HepG2 (cell line): ENCODE data around the gene BIRC5. TPM values are rescaled to one million over a fixed set of nuclear protein-coding genes. Genes with fewer than 3 reads are reported as not detected.

Experiments
- ELF1 ChIP-seq: sonication (generic); formaldehyde crosslinking; IDR thresholded peaks from 2 replicates; pipeline ENCODE4 v1.4.0; 2020; ENCODE audit warnings: missing genetic modification reagents
- GMEB1 ChIP-seq: sonication (generic); formaldehyde crosslinking; IDR thresholded peaks from 2 replicates; pipeline ENCODE4 v1.5.1; 2020; ENCODE audit warnings: missing genetic modification reagents, mild to moderate bottlenecking, borderline replicate concordance
- HOXA3 ChIP-seq: sonication (generic); formaldehyde crosslinking; IDR thresholded peaks from 2 replicates; pipeline ENCODE4 v1.5.0; 2020; ENCODE audit warnings: missing genetic modification reagents
- NR1H2 ChIP-seq: sonication (generic); formaldehyde crosslinking; IDR thresholded peaks from 2 replicates; pipeline ENCODE4 v1.8.1; 2022; ENCODE audit warnings: low read depth, missing genetic modification reagents, borderline replicate concordance
- RNF2 ChIP-seq: fragments of 450-650 bp; conservative IDR thresholded peaks from 2 replicates; pipeline ENCODE4 v1.6.1; 2016; ENCODE audit warnings: low read depth
- RXRB ChIP-seq: IDR thresholded peaks from 2 replicates; pipeline ENCODE4 v1.6.1; 2016; ENCODE audit warnings: borderline replicate concordance, missing genetic modification reagents, missing compliant biosample characterization
- SP4 ChIP-seq: sonication (generic); formaldehyde crosslinking; IDR thresholded peaks from 2 replicates; pipeline ENCODE4 v1.8.1; 2023; ENCODE audit warnings: mild to moderate bottlenecking, missing genetic modification reagents
- THAP9 ChIP-seq: sonication (generic); formaldehyde crosslinking; IDR thresholded peaks from 2 replicates; pipeline ENCODE4; 2020; ENCODE audit warnings: missing genetic modification reagents, mild to moderate bottlenecking, borderline replicate concordance
- U2AF2 ChIP-seq: fragments of 200-400 bp; formaldehyde crosslinking; IDR thresholded peaks from 2 replicates; pipeline ENCODE4 v1.6.1; 2017; ENCODE audit warnings: low read depth, mild to moderate bottlenecking, low read length
- ZBTB38 ChIP-seq: sonication (generic); formaldehyde crosslinking; IDR thresholded peaks from 2 replicates; pipeline ENCODE4 v1.5.1; 2020; ENCODE audit warnings: mild to moderate bottlenecking, missing genetic modification reagents
- ZBTB7A ChIP-seq: sonication (generic); formaldehyde crosslinking; IDR thresholded peaks from 2 replicates; pipeline ENCODE4 v1.8.0; 2022; ENCODE audit warnings: mild to moderate bottlenecking, missing genetic modification reagents
- ZNF746 ChIP-seq: sonication (generic); formaldehyde crosslinking; IDR thresholded peaks from 2 replicates; pipeline ENCODE4 v1.8.0; 2022; ENCODE audit warnings: mild to moderate bottlenecking, missing genetic modification reagents
- ZNF768 ChIP-seq: sonication (generic); formaldehyde crosslinking; IDR thresholded peaks from 2 replicates; pipeline ENCODE4 v1.4.0; 2020; ENCODE audit warnings: missing genetic modification reagents
- polyA plus RNA-seq, 8 experiments: library from polyadenylated mRNA; depleted of rRNA in 3 of 8; stranded (reverse) in 7 of 8; unstranded in 1 of 8; fragments of >200 nt; fragmentation: Illumina TruSeq in 4 of 8; extraction: Trizol in 4 of 8; gene quantifications; 2 replicates each; pipeline versions ENCODE4 v1.2.1 to v1.2.3, GENCODE V29; 2011 to 2016; ENCODE audit warnings: low read depth in 4 of 8, missing spikeins in 1 of 8, mixed read lengths in 1 of 8; ENCODE audit not compliant: insufficient read depth in 1 of 8
- total RNA-seq, 5 experiments: library from RNA; depleted of rRNA; stranded (reverse); fragments of >200 nt; fragmentation: Illumina TruSeq; extraction: Trizol; gene quantifications; 2 replicates each; pipeline ENCODE4 v1.2.3, GENCODE V29; 2016; ENCODE audit warnings: low read depth in 1 of 5
- TF ChIP-seq, protein P1 (sequence below): sonication (generic); formaldehyde crosslinking; IDR thresholded peaks from 2 replicates; pipeline ENCODE4 v1.4.0; 2020; ENCODE audit warnings: missing genetic modification reagents
- TF ChIP-seq, protein P2 (sequence below): fragments of 450-650 bp; IDR thresholded peaks from 2 replicates; pipeline ENCODE4 v1.6.1; 2016
- TF ChIP-seq, protein P3 (sequence below): IDR thresholded peaks from 2 replicates; pipeline ENCODE4 v1.6.1; 2012; ENCODE audit warnings: inconsistent platforms
- TF ChIP-seq, protein P4 (sequence below): sonication (generic); formaldehyde crosslinking; IDR thresholded peaks from 2 replicates; pipeline ENCODE4 v1.9.0; 2021; ENCODE audit warnings: missing genetic modification reagents, borderline replicate concordance

The BIRC5 gene
- total and polyA plus RNA-seq, 2 of the 13 experiments (the other 11 are each of a cell fraction or from before 2014, with no cell fraction given): 30.3 to 135 TPM

DNA sequence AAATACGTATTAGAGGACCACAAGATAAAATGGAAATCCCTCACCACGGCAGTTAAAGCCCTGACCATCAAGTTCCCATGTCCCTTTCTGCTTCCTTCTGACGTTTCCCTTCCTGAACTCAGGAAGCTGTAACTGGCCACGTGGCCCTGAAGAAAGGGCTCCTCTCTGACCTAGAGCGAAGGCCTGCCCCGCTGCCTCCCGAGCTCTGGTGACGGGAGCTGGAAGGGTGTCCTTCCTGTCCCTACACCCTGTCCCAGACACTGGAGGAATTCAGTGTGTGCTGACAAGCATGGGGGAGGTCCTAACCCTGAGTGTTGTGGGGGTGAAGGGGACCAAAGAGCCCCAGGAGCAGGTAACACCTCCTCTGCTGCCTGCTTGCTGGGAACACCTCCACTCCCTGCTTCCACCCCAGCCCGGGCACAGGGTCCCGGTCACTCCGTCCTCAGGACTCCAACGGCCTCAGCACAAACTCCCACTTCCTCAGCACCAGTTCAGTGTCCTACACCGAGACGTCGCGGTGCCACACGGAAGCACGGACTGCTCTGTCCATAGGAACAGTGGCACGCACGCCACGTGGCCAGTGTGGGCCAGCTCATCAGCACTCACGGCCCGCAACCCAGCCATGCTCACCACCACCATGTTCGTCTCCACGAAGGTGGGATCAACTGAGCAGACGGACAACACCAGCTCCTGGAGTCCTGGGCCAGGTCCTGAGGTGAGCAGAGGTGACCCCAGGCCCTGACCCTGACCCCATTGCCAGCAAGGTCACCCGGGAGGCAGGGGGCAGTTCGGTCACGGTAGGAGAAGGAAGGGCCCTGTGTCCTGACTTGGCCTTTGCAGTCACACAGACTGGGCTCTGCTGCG is 34.2 kb downstream of the BIRC5 start (continued):
- TF ChIP-seq, protein P1, sequence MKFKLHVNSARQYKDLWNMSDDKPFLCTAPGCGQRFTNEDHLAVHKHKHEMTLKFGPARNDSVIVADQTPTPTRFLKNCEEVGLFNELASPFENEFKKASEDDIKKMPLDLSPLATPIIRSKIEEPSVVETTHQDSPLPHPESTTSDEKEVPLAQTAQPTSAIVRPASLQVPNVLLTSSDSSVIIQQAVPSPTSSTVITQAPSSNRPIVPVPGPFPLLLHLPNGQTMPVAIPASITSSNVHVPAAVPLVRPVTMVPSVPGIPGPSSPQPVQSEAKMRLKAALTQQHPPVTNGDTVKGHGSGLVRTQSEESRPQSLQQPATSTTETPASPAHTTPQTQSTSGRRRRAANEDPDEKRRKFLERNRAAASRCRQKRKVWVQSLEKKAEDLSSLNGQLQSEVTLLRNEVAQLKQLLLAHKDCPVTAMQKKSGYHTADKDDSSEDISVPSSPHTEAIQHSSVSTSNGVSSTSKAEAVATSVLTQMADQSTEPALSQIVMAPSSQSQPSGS (CRISPR knock-in tag): no peak
- TF ChIP-seq, protein P2, sequence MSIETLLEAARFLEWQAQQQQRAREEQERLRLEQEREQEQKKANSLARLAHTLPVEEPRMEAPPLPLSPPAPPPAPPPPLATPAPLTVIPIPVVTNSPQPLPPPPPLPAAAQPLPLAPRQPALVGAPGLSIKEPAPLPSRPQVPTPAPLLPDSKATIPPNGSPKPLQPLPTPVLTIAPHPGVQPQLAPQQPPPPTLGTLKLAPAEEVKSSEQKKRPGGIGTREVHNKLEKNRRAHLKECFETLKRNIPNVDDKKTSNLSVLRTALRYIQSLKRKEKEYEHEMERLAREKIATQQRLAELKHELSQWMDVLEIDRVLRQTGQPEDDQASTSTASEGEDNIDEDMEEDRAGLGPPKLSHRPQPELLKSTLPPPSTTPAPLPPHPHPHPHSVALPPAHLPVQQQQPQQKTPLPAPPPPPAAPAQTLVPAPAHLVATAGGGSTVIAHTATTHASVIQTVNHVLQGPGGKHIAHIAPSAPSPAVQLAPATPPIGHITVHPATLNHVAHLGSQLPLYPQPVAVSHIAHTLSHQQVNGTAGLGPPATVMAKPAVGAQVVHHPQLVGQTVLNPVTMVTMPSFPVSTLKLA: peak; percentile 16; the same call in 1 of the 2 replicates
- TF ChIP-seq GMEB1 (CRISPR knock-in tag) (0 out of 2 replicates have a peak, but pooled peaks have one; percentile 13), NR1H2 (CRISPR knock-in tag) (0 out of 2 replicates have a peak, but pooled peaks have one; percentile 54), U2AF2 (no peak), ZBTB7A (CRISPR knock-in tag) (peak; percentile 86), THAP9 (CRISPR knock-in tag) (peak; percentile 23; the same call in 1 of the 2 replicates), RNF2 (peak; percentile 52; the same call in 1 of the 2 replicates), ZNF768 (CRISPR knock-in tag) (peak; percentile 79; the same call in 1 of the 2 replicates), ELF1 (CRISPR knock-in tag) (0 out of 2 replicates have a peak, but pooled peaks have one; percentile 19), ZNF746 (CRISPR knock-in tag) (no peak), ZBTB38 (CRISPR knock-in tag) (peak; percentile 95), HOXA3 (CRISPR knock-in tag) (peak; percentile 20; the same call in 1 of the 2 replicates), RXRB (CRISPR knock-in tag) (peak; percentile 59), SP4 (CRISPR knock-in tag) (no peak)
- TF ChIP-seq, protein P3, sequence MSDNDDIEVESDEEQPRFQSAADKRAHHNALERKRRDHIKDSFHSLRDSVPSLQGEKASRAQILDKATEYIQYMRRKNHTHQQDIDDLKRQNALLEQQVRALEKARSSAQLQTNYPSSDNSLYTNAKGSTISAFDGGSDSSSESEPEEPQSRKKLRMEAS: peak; percentile 95
- TF ChIP-seq, protein P4, sequence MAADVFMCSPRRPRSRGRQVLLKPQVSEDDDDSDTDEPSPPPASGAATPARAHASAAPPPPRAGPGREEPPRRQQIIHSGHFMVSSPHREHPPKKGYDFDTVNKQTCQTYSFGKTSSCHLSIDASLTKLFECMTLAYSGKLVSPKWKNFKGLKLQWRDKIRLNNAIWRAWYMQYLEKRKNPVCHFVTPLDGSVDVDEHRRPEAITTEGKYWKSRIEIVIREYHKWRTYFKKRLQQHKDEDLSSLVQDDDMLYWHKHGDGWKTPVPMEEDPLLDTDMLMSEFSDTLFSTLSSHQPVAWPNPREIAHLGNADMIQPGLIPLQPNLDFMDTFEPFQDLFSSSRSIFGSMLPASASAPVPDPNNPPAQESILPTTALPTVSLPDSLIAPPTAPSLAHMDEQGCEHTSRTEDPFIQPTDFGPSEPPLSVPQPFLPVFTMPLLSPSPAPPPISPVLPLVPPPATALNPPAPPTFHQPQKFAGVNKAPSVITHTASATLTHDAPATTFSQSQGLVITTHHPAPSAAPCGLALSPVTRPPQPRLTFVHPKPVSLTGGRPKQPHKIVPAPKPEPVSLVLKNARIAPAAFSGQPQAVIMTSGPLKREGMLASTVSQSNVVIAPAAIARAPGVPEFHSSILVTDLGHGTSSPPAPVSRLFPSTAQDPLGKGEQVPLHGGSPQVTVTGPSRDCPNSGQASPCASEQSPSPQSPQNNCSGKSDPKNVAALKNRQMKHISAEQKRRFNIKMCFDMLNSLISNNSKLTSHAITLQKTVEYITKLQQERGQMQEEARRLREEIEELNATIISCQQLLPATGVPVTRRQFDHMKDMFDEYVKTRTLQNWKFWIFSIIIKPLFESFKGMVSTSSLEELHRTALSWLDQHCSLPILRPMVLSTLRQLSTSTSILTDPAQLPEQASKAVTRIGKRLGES: no peak
